Endothelial cell of umbilical vein (primary cell): ENCODE measurements around the gene HEYL. TPM values are rescaled to one million over a fixed set of nuclear protein-coding genes. Genes with fewer than 3 reads are reported as not detected.

Experiments used
- BruUV-seq: library from RNA; stranded (reverse); fragments of 400-500 nt; replicated peaks from 2 replicates; lab custom pipeline; 2021; lab: Mats Ljungman, UMichigan
- CTCF ChIA-PET: fragments of 300-600, 350-600 bp; sonication (Branson Sonifier 250); formaldehyde crosslinking; loops from one replicate; lab custom pipeline; 2021; ENCODE audit warnings: antibody characterized with exemption, inconsistent platforms; lab: Charles Lee
- POLR2A ChIA-PET: fragments of 300-600, 350-600 bp; sonication (Branson Sonifier 250); formaldehyde crosslinking; loops from one replicate; lab custom pipeline; 2021; ENCODE audit warnings: antibody characterized with exemption, inconsistent platforms; lab: Charles Lee
- DNase-seq: peaks from one replicate; pipeline ENCODE4 v3.0.0-alpha.2; 2011; ENCODE audit warnings: low read depth, low spot score
- FAIRE-seq: peaks from 2 replicates; lab custom pipeline; 2011; peaks lifted over from hg19 to GRCh38; lab: Jason Lieb, UNC
- H2AFZ ChIP-seq: 2 replicates; pipeline ENCODE4 v1.6.0; 2012; ENCODE audit warnings: low read depth, low read length, control low read depth, inconsistent platforms
- H3K27ac ChIP-seq: 2 replicates; pipeline ENCODE4 v1.5.1; 2011; ENCODE audit warnings: low read depth, mild to moderate bottlenecking, control low read depth, low read length, moderate library complexity; ENCODE audit not compliant: insufficient read depth
- H3K27me3 ChIP-seq, 2 experiments: 2 replicates each; pipeline versions ENCODE4 v1.6.0 to v1.6.1; 2011; ENCODE audit warnings: low read length in 2 of 2, mixed read lengths in 1 of 2; ENCODE audit not compliant: control insufficient read depth in 2 of 2, insufficient read depth in 2 of 2
- H3K36me3 ChIP-seq, 2 experiments: 2 replicates in 1 of 2; 3 replicates in 1 of 2; pipeline ENCODE4 v1.5.1; 2011; ENCODE audit warnings: low read length in 2 of 2, mild to moderate bottlenecking in 1 of 2, moderate library complexity in 1 of 2; ENCODE audit not compliant: control insufficient read depth in 2 of 2, insufficient read depth in 2 of 2; ENCODE audit errors: extremely low read depth in 1 of 2
- H3K4me1 ChIP-seq: 3 replicates; pipeline ENCODE4 v1.5.1; 2011; ENCODE audit warnings: mild to moderate bottlenecking, low read length; ENCODE audit not compliant: control insufficient read depth, insufficient read depth; ENCODE audit errors: extremely low read depth
- H3K4me2 ChIP-seq: 2 replicates; pipeline ENCODE4 v1.6.1; 2011; ENCODE audit warnings: low read length, control low read depth, mixed read lengths; ENCODE audit not compliant: insufficient read depth
- H3K4me3 ChIP-seq, 3 experiments: fragments of 200-600 bp in 1 of 3; sonication (generic), shearing (Covaris generic) in 1 of 3; replicated peaks in 1 of 3; 2 replicates each; pipeline ENCODE4 v1.5.1; 2011 to 2016; ENCODE audit warnings: control low read depth in 3 of 3, low read length in 3 of 3, mild to moderate bottlenecking in 2 of 3, inconsistent platforms in 1 of 3, low read depth in 1 of 3, moderate library complexity in 1 of 3; ENCODE audit not compliant: insufficient read depth in 1 of 3
- H3K79me2 ChIP-seq: 2 replicates; pipeline ENCODE4 v1.6.0; 2012; ENCODE audit warnings: low read length, inconsistent platforms; ENCODE audit not compliant: control insufficient read depth, insufficient read depth
- H3K9ac ChIP-seq: replicated peaks from 2 replicates; pipeline ENCODE3; 2011; ENCODE audit warnings: low read length, control low read depth; ENCODE audit not compliant: insufficient read depth; ENCODE audit errors: extremely low read depth
- H3K9me1 ChIP-seq: replicated peaks from 3 replicates; pipeline ENCODE4 v1.6.0; 2011; ENCODE audit warnings: mild to moderate bottlenecking, low read length; ENCODE audit not compliant: control insufficient read depth, insufficient read depth; ENCODE audit errors: extremely low read depth
- H3K9me3 ChIP-seq: replicated peaks from 2 replicates; pipeline ENCODE4 v1.5.1; 2012; ENCODE audit warnings: low read length, inconsistent platforms; ENCODE audit not compliant: control insufficient read depth, insufficient read depth
- H4K20me1 ChIP-seq: replicated peaks from 2 replicates; pipeline ENCODE3; 2011; ENCODE audit warnings: mild to moderate bottlenecking, low read length; ENCODE audit not compliant: control insufficient read depth, insufficient read depth; ENCODE audit errors: extremely low read depth
- CTCF ChIP-seq, 2 donors: IDR thresholded peaks; 1 replicate in 1 of 2; 2 replicates in 1 of 2; pipeline ENCODE4 v1.5.1; 2011; ENCODE audit warnings: low read length in 2 of 2, mild to moderate bottlenecking in 2 of 2, moderate library complexity in 2 of 2, control low read depth in 1 of 2, inconsistent platforms in 1 of 2, low read depth in 1 of 2; ENCODE audit not compliant: insufficient read depth in 1 of 2; ENCODE audit errors: extremely low read depth in 1 of 2
- EZH2 ChIP-seq: IDR thresholded peaks from 2 replicates; pipeline ENCODE4 v1.6.1; 2012; ENCODE audit warnings: borderline replicate concordance, low read depth, mild to moderate bottlenecking, moderate library complexity, low read length, inconsistent platforms; ENCODE audit not compliant: severe bottlenecking
- FOS ChIP-seq: IDR thresholded peaks from 2 replicates; pipeline ENCODE4 v1.6.1; 2011; ENCODE audit warnings: mild to moderate bottlenecking, low read length, moderate library complexity, borderline replicate concordance; ENCODE audit not compliant: insufficient read depth
- GATA2 ChIP-seq: IDR thresholded peaks from 2 replicates; pipeline ENCODE4 v1.7.0; 2011; ENCODE audit warnings: low read depth, mild to moderate bottlenecking, moderate library complexity, mixed read lengths, low read length; ENCODE audit not compliant: insufficient read length, insufficient read depth
- JUN ChIP-seq: IDR thresholded peaks from 2 replicates; pipeline ENCODE4 v1.6.1; 2011; ENCODE audit warnings: borderline replicate concordance, low read depth; ENCODE audit not compliant: insufficient read length, insufficient read depth
- MAX ChIP-seq: IDR thresholded peaks from 2 replicates; pipeline ENCODE4 v1.6.1; 2011; ENCODE audit not compliant: insufficient read depth, insufficient read length
- MYC ChIP-seq: IDR thresholded peaks from one replicate; pipeline ENCODE4 v1.6.1; 2011; ENCODE audit warnings: mild to moderate bottlenecking, low read depth, low read length
- POLR2A ChIP-seq: IDR thresholded peaks from 2 replicates; pipeline ENCODE4 v1.6.1; 2012; ENCODE audit warnings: low read depth, mild to moderate bottlenecking, control low read depth, low read length
- POLR2AphosphoS5 ChIP-seq: IDR thresholded peaks from 2 replicates; pipeline ENCODE4 v1.6.1; 2012; ENCODE audit warnings: low read depth, mild to moderate bottlenecking, control low read depth, low read length, moderate library complexity; ENCODE audit not compliant: insufficient read depth
- dilution Hi-C: fragments of 300-500 bp; cut with MboI; formaldehyde crosslinking; loops from one replicate; pipeline ENCODE4 v1.15.0; 2019; ENCODE audit warnings: low sequenced_read_pairs; ENCODE audit not compliant: extremely low pct_ligation_motif_present
- intact Hi-C: fragments of 100-400 bp; cut with micrococcal nuclease; formaldehyde crosslinking; loops from one replicate; pipeline ENCODE4 v1.10.0; 2022
- polyA plus RNA-seq, 4 experiments: library from polyadenylated mRNA; depleted of rRNA in 3 of 4; stranded (reverse) in 3 of 4; unstranded in 1 of 4; fragments of >200 nt; gene quantifications; 2 replicates each; pipeline versions ENCODE4 v1.2.1 to v1.2.3, GENCODE V29; 2011 to 2012; ENCODE audit warnings: missing spikeins in 1 of 4
- total RNA-seq: library from RNA; stranded (reverse); gene quantifications from 2 replicates; pipeline ENCODE4 v1.2.3, GENCODE V29; 2021

The HEYL gene
- total and polyA plus RNA-seq, 2 donors (not counting 3 experiments of a cell fraction or from before 2014, with no cell fraction given), result not detected

GRCh38 chr1:39628807-39629350, 10.6 kb downstream of the HEYL start:
- no peaks in the 10 kb centered on the region for H3K9me3 ChIP-seq
- H3K4me2 ChIP-seq, result no peak overlapping the region
- no peaks in the 10 kb centered on the region for H3K9me1 ChIP-seq
- peaks cover 43 to 44% of the 10 kb centered on the region in 2 experiments for H3K27me3 ChIP-seq
- ChIA-PET CTCF (interaction anchor here (1.2 kb wide), 1 partner anchor 23 kb away, joined by 4 read pairs; no protein-coding TSS in a partner anchor), POLR2A (no interaction called here)
- H2AFZ ChIP-seq, result no peak overlapping the region
- H3K79me2 ChIP-seq, result no peaks in the 10 kb centered on the region
- no peaks in the 10 kb centered on the region for H3K4me1 ChIP-seq
- BruUV-seq, result no TSS peak
- H3K36me3 ChIP-seq, result no peaks in the 10 kb centered on the region
- no peaks in the 10 kb centered on the region for H4K20me1 ChIP-seq
- no peak overlapping the region for H3K9ac ChIP-seq
- no peak for DNase-seq
- no peak overlapping the region for H3K4me3 ChIP-seq
- FAIRE-seq, result no peak
- intact Hi-C loops (no loop called here), dilution Hi-C loops (no loop called here)
- TF ChIP-seq EZH2 (no peak), CTCF (IDR thresholded peaks at IDR 0.05; ENCODE audit: extremely low read depth in 1 of 2, insufficient read depth in 1 of 2, low read depth in 1 of 2, low read length in 2 of 2) (no peak), GATA2 (no peak), POLR2AphosphoS5 (no peak), MAX (no peak), JUN (no peak), POLR2A (no peak), MYC (no peak), FOS (no peak)
- no peak overlapping the region for H3K27ac ChIP-seq
